Fibroblast of gingiva (primary cell): ENCODE measurements around the gene THYN1.
"Not testable (repeated sequence)": the region's sequence is repeated elsewhere in the genome, so short reads cannot be mapped to it uniquely, and the experiment has no call there.

ENCODE experiments used
- DNase-seq: peaks from one replicate; pipeline ENCODE4 v3.0.0-alpha.2; 2011; ENCODE audit warnings: low read depth

The THYN1 gene

GRCh38 chr11:134275188-134275533 is 22.0 kb upstream of the THYN1 start:
- DNase-seq = no peak

GRCh38 chr11:134273317-134273712 is 20.2 kb upstream of the THYN1 start:
- no peak for DNase-seq

- DNase-seq = peak; percentile 28
These were observed 19.5 kb upstream of the THYN1 start for GRCh38 chr11:134272381-134273316.

- no peak for DNase-seq
These were observed 18.8 kb upstream of the THYN1 start for GRCh38 chr11:134271978-134272377.

GRCh38 chr11:134270250-134270714 is 17.1 kb upstream of the THYN1 start:
- no peak for DNase-seq

GRCh38 chr11:134267966-134268365 is 14.8 kb upstream of the THYN1 start:
- DNase-seq = no peak

GRCh38 chr11:134267461-134267860 is 14.3 kb upstream of the THYN1 start:
- no peak for DNase-seq

GRCh38 chr11:134266841-134267251 is 13.7 kb upstream of the THYN1 start:
- peak; percentile 86 for DNase-seq

GRCh38 chr11:134266440-134266839 is 13.3 kb upstream of the THYN1 start:
- no peak for DNase-seq

- DNase-seq = no peak
These were observed 12.0 kb upstream of the THYN1 start for GRCh38 chr11:134264966-134265764.

GRCh38 chr11:134261626-134262488 is 8.7 kb upstream of the THYN1 start:
- DNase-seq = no peak

GRCh38 chr11:134260983-134261382 is 7.8 kb upstream of the THYN1 start:
- DNase-seq = no peak

- no peak for DNase-seq
These were observed 7.4 kb upstream of the THYN1 start for GRCh38 chr11:134260503-134260902.

GRCh38 chr11:134258577-134258976 is 5.4 kb upstream of the THYN1 start:
- no peak for DNase-seq

- no peak for DNase-seq
These were observed 3.9 kb upstream of the THYN1 start for GRCh38 chr11:134257101-134257500.

- not testable (repeated sequence) for DNase-seq
These were observed 2.0 kb upstream of the THYN1 start for GRCh38 chr11:134255184-134255561.

GRCh38 chr11:134254433-134255183 is 1.5 kb upstream of the THYN1 start:
- no peak for DNase-seq

GRCh38 chr11:134252346-134253187 is 585 bp downstream of the THYN1 start:
- no peak for DNase-seq

- no peak for DNase-seq
These were observed 2.5 kb downstream of the THYN1 start for GRCh38 chr11:134250675-134251074.

- no peak for DNase-seq
These were observed 2.9 kb downstream of the THYN1 start for GRCh38 chr11:134250246-134250645.
